Measurements from ENCODE around the gene LDOC1.

GRCh38 chrX:141185366-141185765 is 8.4 kb upstream of the LDOC1 start:
- no peak for TF ChIP-seq CTCF (IDR thresholded peaks at IDR 0.05 in 8 of 11, conservative IDR thresholded peaks at IDR 0.05 in 3 of 11)
- TF ChIP-seq POLR2A (IDR thresholded peaks at IDR 0.05), result no peak
- TF ChIP-seq POLR2AphosphoS5 (IDR thresholded peaks at IDR 0.05), result no peak

Data from spleen (tissue), 7 donors.